T-helper 22 cell (primary cell): Measurements from ENCODE around the gene SCAPER.
"Not testable (repeated sequence)": the region's sequence is repeated elsewhere in the genome, so short reads cannot be mapped to it uniquely, and the experiment has no call there.

ENCODE experiments used
- DNase-seq: peaks from one replicate; pipeline ENCODE4 v3.0.0-alpha.2; 2020; ENCODE audit warnings: low read depth

Gene SCAPER

GRCh38 chr15:76576523-76577279 lies 328.4 kb downstream of the SCAPER start:
- DNase-seq = no peak

GRCh38 chr15:76575679-76576078 lies 329.5 kb downstream of the SCAPER start:
- no peak for DNase-seq

- DNase-seq = no peak
Observed at GRCh38 chr15:76575274-76575673, 329.9 kb downstream of the SCAPER start.

GRCh38 chr15:76572983-76573314 lies 332.2 kb downstream of the SCAPER start:
- DNase-seq = no peak

- DNase-seq = no peak
Observed at GRCh38 chr15:76566276-76566675, 338.9 kb downstream of the SCAPER start.

- no peak for DNase-seq
Observed at GRCh38 chr15:76565366-76565765, 339.8 kb downstream of the SCAPER start.

- DNase-seq = no peak
Observed at GRCh38 chr15:76555247-76555646, 349.9 kb downstream of the SCAPER start.

GRCh38 chr15:76553564-76553963 lies 351.6 kb downstream of the SCAPER start:
- no peak for DNase-seq

- no peak for DNase-seq
Observed at GRCh38 chr15:76553102-76553501, 352.0 kb downstream of the SCAPER start.

- no peak for DNase-seq
Observed at GRCh38 chr15:76546805-76547204, 358.3 kb downstream of the SCAPER start.

- DNase-seq = no peak
Observed at GRCh38 chr15:76533995-76534394, 371.1 kb downstream of the SCAPER start.

GRCh38 chr15:76533060-76533820 lies 371.9 kb downstream of the SCAPER start:
- DNase-seq = no peak

GRCh38 chr15:76529911-76530310 lies 375.2 kb downstream of the SCAPER start:
- no peak for DNase-seq

- DNase-seq = no peak
Observed at GRCh38 chr15:76526111-76526510, 379.0 kb downstream of the SCAPER start.

- no peak for DNase-seq
Observed at GRCh38 chr15:76517910-76518309, 387.2 kb downstream of the SCAPER start.

GRCh38 chr15:76514282-76514681 lies 390.9 kb downstream of the SCAPER start:
- no peak for DNase-seq

GRCh38 chr15:76512971-76513370 lies 392.2 kb downstream of the SCAPER start:
- no peak for DNase-seq

GRCh38 chr15:76510663-76511062 lies 394.5 kb downstream of the SCAPER start:
- not testable (repeated sequence) for DNase-seq

- DNase-seq = no peak
Observed at GRCh38 chr15:76503804-76504203, 401.3 kb downstream of the SCAPER start.

GRCh38 chr15:76503121-76503520 lies 402.0 kb downstream of the SCAPER start:
- DNase-seq = no peak

GRCh38 chr15:76502678-76503077 lies 402.5 kb downstream of the SCAPER start:
- DNase-seq = no peak

- not testable (repeated sequence) for DNase-seq
Observed at GRCh38 chr15:76502185-76502584, 403.0 kb downstream of the SCAPER start.

- no peak for DNase-seq
Observed at GRCh38 chr15:76501726-76502125, 403.4 kb downstream of the SCAPER start.

GRCh38 chr15:76501011-76501410 lies 404.1 kb downstream of the SCAPER start:
- DNase-seq = no peak
